Immature natural killer cell (primary cell): ENCODE measurements around the gene PLXDC2. TPM values are rescaled to one million over a fixed set of nuclear protein-coding genes. Genes with fewer than 3 reads are reported as not detected.

Experiments
- DNase-seq, 3 donors: peaks; one replicate each; pipeline ENCODE4 v3.0.0; 2022; ENCODE audit warnings: mixed read lengths in 1 of 3
- H3K27ac Mint-ChIP-seq, 6 donors: one replicate each; pipeline ENCODE4 v1.8.0; 2020; ENCODE audit warnings: mixed read lengths in 6 of 6, mild to moderate bottlenecking in 5 of 6, inconsistent platforms in 4 of 6, moderate library complexity in 3 of 6
- H3K27me3 Mint-ChIP-seq, 3 donors: one replicate each; pipeline ENCODE4 v1.8.0; 2020 to 2021; ENCODE audit warnings: low read depth in 3 of 3, mild to moderate bottlenecking in 3 of 3, mixed read lengths in 3 of 3, moderate library complexity in 3 of 3, inconsistent platforms in 1 of 3
- H3K36me3 Mint-ChIP-seq, 3 donors: one replicate each; pipeline ENCODE4 v1.8.0; 2020; ENCODE audit warnings: mixed read lengths in 3 of 3, inconsistent platforms in 2 of 3, mild to moderate bottlenecking in 2 of 3
- H3K4me1 Mint-ChIP-seq, 2 donors: one replicate each; pipeline ENCODE4 v1.8.0; 2020; ENCODE audit warnings: inconsistent platforms in 2 of 2, mild to moderate bottlenecking in 2 of 2, mixed read lengths in 2 of 2, moderate library complexity in 1 of 2
- H3K4me3 Mint-ChIP-seq, 5 donors: one replicate each; pipeline ENCODE4 v1.8.0; 2020; ENCODE audit warnings: mild to moderate bottlenecking in 5 of 5, mixed read lengths in 5 of 5, inconsistent platforms in 3 of 5, moderate library complexity in 3 of 5
- H3K9me3 Mint-ChIP-seq, 6 donors: one replicate each; pipeline ENCODE4 v1.8.0; 2020; ENCODE audit warnings: mild to moderate bottlenecking in 6 of 6, mixed read lengths in 6 of 6, inconsistent platforms in 4 of 6, moderate library complexity in 3 of 6
- polyA plus RNA-seq, 3 donors: library from polyadenylated mRNA; unstranded; fragments of 300-500 nt; fragmentation: Illumina TruSeq; gene quantifications; one replicate each; pipeline ENCODE4 v1.2.3, GENCODE V29; 2021

Gene PLXDC2
- polyA plus RNA-seq, 3 donors from 2014 or later, result 5.1 to 9.6 (median 9.2) TPM

DNA sequence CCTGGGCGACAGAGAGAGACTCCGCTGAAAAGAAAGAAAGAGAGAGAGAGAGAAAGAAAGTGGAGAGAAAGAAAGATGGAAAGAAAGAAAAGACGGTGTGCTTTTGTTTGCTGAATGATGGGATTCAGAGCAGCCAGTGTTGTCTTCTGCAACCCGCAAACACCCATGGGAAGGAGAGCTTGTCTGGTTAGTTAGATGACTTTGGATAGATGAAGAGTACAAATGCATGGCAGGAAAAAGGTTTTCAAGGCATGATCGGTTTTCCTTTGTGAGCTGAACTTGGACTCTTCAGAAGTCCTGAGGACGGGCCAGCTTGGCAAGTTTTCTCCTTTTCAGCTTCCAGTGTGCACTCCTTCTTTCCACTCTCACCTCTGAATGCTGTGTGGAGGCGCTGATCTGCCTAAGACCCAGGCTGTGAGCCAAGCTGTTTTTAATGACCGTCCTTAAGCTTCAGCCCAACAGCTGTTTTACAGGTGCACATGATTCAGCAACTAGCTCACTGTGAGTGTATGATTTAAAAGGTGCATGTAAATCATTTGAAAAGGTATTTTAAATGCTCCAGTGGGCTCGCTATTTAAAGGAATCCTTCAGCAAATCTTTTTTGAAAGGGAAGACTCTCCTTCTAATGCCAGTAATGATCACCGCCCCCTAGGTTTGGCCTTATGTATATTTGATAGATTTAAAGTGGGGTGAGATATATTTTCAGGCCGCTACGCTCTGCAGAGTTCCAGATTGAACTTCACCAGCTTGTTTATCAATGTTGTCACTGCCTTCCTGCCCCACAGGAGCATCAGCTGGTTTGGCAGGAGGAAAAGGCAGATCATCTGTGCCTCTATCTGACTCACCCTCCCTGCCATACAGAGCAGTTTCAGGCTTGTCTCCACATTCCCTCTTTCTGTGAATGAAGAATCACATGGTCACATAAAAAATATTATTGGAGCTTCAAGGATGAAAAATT, 115.0 kb downstream of the PLXDC2 start:
- peaks cover 0 to 21% of the 10 kb centered on the region in 2 donors for H3K4me1 Mint-ChIP-seq
- H3K27ac Mint-ChIP-seq, result peak overlapping the region in 1 of 6 donors; percentile 76

DNA sequence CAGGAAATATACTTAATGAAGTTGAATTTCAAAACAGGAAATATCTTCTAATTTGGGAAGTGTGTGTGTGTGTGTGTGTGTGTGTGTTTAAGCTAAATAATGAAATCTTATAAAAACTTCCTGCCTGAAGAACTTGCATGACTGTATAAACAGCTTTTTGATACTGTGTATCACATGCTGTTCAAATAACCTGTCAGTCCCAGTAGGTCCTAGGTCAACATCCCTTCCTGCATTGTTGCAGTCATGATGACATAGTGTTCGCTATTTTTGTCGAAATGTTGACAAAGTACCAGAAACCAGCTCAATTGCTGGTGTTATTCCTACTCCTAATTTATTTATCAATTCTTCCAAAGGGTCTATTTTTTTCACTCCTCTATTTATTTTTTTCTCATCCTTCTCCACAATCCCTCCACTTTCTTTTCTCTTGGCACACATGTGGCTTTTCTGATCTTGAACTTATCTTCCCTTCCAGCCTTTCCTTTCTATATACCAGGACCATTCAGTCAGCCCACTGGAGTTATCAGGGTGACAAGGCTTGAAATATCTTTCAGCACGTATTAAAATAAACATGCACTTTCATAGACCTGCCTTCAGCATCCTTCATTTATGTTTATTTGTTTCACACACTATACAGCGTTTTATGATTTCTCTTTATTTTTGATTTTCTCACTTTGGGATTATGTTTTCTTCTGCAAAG, 115.8 kb downstream of the PLXDC2 start:
- DNase-seq, result no peak
- H3K36me3 Mint-ChIP-seq, result peaks cover 0 to 11% (median 0%) of the 10 kb centered on the region in 3 donors
- H3K27me3 Mint-ChIP-seq, result peaks cover 0 to 4% (median 0%) of the 10 kb centered on the region in 3 donors
- no peak overlapping the region for H3K4me3 Mint-ChIP-seq
- no peaks in the 10 kb centered on the region for H3K9me3 Mint-ChIP-seq
- H3K4me1 Mint-ChIP-seq, result peaks cover 0 to 21% of the 10 kb centered on the region in 2 donors
- peak overlapping the region in 1 of 6 donors; percentile 32 for H3K27ac Mint-ChIP-seq

More for the DNA sequence above, 115.0 kb downstream of the PLXDC2 start:
- Mint-ChIP-seq H3K36me3 (peaks cover 0 to 13% (median 0%) of the 10 kb centered on the region in 3 donors), H3K4me3 (no peak overlapping the region), H3K9me3 (no peaks in the 10 kb centered on the region), H3K27me3 (peaks cover 0 to 5% (median 0%) of the 10 kb centered on the region in 3 donors)
- no peak for DNase-seq

DNA sequence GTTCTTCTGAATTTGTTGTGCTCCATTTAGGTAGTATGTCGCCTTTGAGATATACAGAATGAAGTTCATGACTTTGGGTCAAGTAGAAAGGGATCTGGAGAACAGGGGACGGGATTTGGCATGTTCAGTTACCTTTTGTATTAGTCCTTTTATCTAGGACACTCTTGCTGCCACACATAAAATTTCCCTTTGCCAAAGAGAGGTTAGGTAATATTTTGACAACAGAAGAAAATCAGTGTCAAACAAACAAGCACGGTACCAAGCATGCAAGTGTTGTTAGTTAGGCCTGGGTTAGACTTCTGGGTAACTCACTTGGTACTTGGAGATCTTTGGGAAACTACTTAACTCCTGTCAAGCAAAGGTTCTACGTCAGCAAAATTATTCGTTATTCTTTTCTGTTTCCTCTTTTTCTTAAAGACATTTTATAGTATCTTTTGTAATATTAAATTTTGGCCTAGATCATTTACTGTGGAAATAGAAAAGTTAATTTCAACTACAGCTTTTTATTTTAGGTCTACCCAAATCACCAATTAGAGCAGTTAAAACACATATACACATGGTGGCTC, 116.7 kb downstream of the PLXDC2 start:
- peaks cover 0 to 9% (median 0%) of the 10 kb centered on the region in 3 donors for H3K36me3 Mint-ChIP-seq
- H3K27me3 Mint-ChIP-seq, result peaks cover 0 to 2% (median 1%) of the 10 kb centered on the region in 3 donors
- no peak for DNase-seq
- no peak overlapping the region for H3K27ac Mint-ChIP-seq
- no peaks in the 10 kb centered on the region for H3K9me3 Mint-ChIP-seq
- H3K4me1 Mint-ChIP-seq, result peaks cover 0 to 21% of the 10 kb centered on the region in 2 donors
- no peak overlapping the region for H3K4me3 Mint-ChIP-seq

DNA sequence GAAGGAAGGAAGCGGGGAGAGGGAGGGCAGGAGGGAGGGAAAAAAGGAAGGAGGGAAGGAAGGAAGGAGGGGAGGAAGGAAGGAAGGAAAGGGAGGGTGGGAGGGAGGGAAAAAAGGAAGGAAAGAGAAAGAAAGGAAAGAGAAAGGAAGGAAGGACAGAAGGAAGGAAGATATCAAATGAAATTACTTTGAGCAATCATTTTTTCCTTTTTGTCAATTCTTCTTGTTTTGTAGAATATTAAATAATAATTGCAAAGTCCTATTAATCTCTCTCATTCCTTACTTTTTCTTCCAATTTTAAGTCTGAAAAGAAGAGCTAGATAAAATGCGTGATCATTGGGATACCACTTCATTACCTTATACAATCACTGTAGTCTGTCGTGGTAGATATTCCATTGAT, 117.5 kb downstream of the PLXDC2 start:
- H3K9me3 Mint-ChIP-seq, result no peaks in the 10 kb centered on the region
- peaks cover 0 to 9% (median 0%) of the 10 kb centered on the region in 3 donors for H3K36me3 Mint-ChIP-seq
- no peak for DNase-seq
- no peak overlapping the region for H3K27ac Mint-ChIP-seq
- peaks cover 0 to 2% (median 1%) of the 10 kb centered on the region in 3 donors for H3K27me3 Mint-ChIP-seq
- H3K4me1 Mint-ChIP-seq, result peaks cover 0 to 29% of the 10 kb centered on the region in 2 donors
- no peak overlapping the region for H3K4me3 Mint-ChIP-seq

DNA sequence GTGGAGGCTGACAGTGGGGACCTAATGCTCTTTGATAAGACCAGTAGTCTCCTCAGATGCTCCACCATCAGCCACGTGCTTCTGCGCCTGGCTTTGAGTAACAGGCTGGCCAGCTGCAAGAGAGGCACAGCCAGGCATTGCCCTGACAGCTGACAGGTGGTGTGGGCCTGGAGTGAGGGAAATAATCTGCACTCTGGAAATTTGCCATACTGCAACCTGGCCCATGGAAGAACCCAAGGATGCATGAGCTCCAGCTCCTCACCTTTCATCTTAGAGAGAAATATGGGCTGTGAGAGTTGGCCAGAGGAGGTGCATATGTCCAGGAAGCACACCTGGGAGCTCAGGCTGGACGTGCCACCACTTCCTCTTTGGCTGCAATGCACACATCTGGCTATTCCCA, 118.9 kb downstream of the PLXDC2 start:
- Mint-ChIP-seq H3K9me3 (no peaks in the 10 kb centered on the region), H3K4me3 (no peak overlapping the region), H3K36me3 (peaks cover 0 to 9% (median 0%) of the 10 kb centered on the region in 3 donors), H3K4me1 (peaks cover 0 to 27% of the 10 kb centered on the region in 2 donors), H3K27me3 (peaks cover 0 to 1% (median 0%) of the 10 kb centered on the region in 3 donors), H3K27ac (no peak overlapping the region)
- no peak for DNase-seq

DNA sequence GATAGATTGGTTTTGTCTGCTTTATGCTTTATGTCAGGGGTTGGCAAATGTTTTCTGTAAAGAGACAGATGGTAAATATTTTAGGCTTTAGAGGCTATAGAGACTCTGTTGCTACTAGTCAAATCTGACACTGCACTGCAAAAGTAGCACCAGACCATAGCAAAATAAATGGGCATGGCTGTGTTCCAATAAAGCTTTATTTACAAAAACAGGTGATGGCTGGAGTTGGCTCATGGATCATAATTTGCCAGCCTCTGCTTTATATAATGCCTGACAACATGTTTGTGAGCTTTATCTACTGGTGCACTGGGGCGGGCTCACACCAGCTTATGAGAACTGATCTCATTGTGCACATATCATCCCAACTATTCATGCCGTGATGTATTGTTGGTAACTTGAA, 120.1 kb downstream of the PLXDC2 start:
- no peak overlapping the region for H3K4me3 Mint-ChIP-seq
- no peak overlapping the region for H3K27ac Mint-ChIP-seq
- H3K9me3 Mint-ChIP-seq, result no peaks in the 10 kb centered on the region
- H3K27me3 Mint-ChIP-seq, result peaks cover 0 to 1% (median 0%) of the 10 kb centered on the region in 3 donors
- peaks cover 0 to 9% (median 0%) of the 10 kb centered on the region in 3 donors for H3K36me3 Mint-ChIP-seq
- DNase-seq, result no peak
- H3K4me1 Mint-ChIP-seq, result peaks cover 11 to 33% of the 10 kb centered on the region in 2 donors

- no peak overlapping the region for H3K27ac Mint-ChIP-seq
- peaks cover 0 to 1% (median 0%) of the 10 kb centered on the region in 3 donors for H3K27me3 Mint-ChIP-seq
- peaks cover 12 to 25% of the 10 kb centered on the region in 2 donors for H3K4me1 Mint-ChIP-seq
- H3K9me3 Mint-ChIP-seq, result no peaks in the 10 kb centered on the region
- no peak for DNase-seq
- peaks cover 0 to 4% (median 0%) of the 10 kb centered on the region in 3 donors for H3K36me3 Mint-ChIP-seq
- H3K4me3 Mint-ChIP-seq, result no peak overlapping the region
These were observed 121.8 kb downstream of the PLXDC2 start for GRCh38 chr10:19937989-19938388.

- H3K27me3 Mint-ChIP-seq, result peaks cover 0 to 1% (median 0%) of the 10 kb centered on the region in 3 donors
- DNase-seq, result no peak
- no peaks in the 10 kb centered on the region for H3K9me3 Mint-ChIP-seq
- H3K36me3 Mint-ChIP-seq, result peaks cover 0 to 3% (median 0%) of the 10 kb centered on the region in 3 donors
- H3K4me1 Mint-ChIP-seq, result peaks cover 12 to 25% of the 10 kb centered on the region in 2 donors
- no peak overlapping the region for H3K4me3 Mint-ChIP-seq
- no peak overlapping the region for H3K27ac Mint-ChIP-seq
These were observed 125.1 kb downstream of the PLXDC2 start for GRCh38 chr10:19941206-19941880.

DNA sequence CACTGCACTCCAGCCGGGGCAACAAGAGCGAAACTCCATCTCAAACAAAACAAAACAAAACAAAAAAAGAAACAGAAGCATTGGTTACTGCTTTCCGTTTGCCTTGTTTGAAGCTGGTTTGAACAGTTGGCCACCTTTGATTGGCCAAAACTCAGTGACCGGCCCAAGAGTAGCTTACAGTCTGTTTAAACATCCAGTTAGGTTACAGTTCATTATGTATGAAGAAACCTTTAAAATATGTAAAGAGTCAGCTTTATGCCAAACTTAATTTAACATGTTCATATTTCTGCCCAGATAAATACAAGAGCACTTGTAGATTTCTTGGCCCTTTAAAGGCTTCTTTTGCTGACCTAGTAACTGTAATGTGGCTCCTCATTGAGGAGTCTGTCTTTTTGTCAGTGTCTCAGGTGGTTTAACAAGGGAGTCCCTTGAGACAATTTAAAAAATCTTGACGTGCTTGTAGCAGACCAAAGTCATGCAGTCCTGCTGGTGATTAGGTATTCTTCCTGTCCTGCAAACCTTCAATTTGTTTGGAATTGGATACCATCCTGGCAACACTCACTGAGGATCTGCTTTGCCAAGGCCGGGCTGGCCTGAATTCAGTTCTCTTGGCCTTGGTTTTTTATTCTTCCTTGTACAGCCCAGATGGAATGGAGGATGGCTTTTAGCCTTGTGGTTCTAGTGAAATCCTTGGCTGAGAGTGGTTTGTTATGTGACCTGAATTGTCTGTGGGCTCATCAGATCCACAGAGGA, 128.9 kb downstream of the PLXDC2 start:
- H3K36me3 Mint-ChIP-seq, result peaks cover 0 to 3% (median 0%) of the 10 kb centered on the region in 3 donors
- no peaks in the 10 kb centered on the region for H3K27me3 Mint-ChIP-seq
- peaks cover 12 to 16% of the 10 kb centered on the region in 2 donors for H3K4me1 Mint-ChIP-seq
- no peaks in the 10 kb centered on the region for H3K9me3 Mint-ChIP-seq
- no peak for DNase-seq
- no peak overlapping the region for H3K4me3 Mint-ChIP-seq
- H3K27ac Mint-ChIP-seq, result peak overlapping the region in 1 of 6 donors; percentile 7

GRCh38 chr10:19946245-19946644, 130.0 kb downstream of the PLXDC2 start:
- H3K4me1 Mint-ChIP-seq, result peaks cover 2 to 6% of the 10 kb centered on the region in 2 donors
- no peak for DNase-seq
- no peak overlapping the region for H3K27ac Mint-ChIP-seq
- no peak overlapping the region for H3K4me3 Mint-ChIP-seq
- H3K27me3 Mint-ChIP-seq, result no peaks in the 10 kb centered on the region
- no peaks in the 10 kb centered on the region for H3K9me3 Mint-ChIP-seq
- H3K36me3 Mint-ChIP-seq, result peaks cover 0 to 3% (median 0%) of the 10 kb centered on the region in 3 donors

GRCh38 chr10:19946791-19947190, 130.6 kb downstream of the PLXDC2 start:
- H3K4me1 Mint-ChIP-seq, result peaks cover 0 to under 1% of the 10 kb centered on the region in 2 donors
- peaks cover 0 to 3% (median 0%) of the 10 kb centered on the region in 3 donors for H3K36me3 Mint-ChIP-seq
- no peak overlapping the region for H3K27ac Mint-ChIP-seq
- H3K9me3 Mint-ChIP-seq, result no peaks in the 10 kb centered on the region
- H3K27me3 Mint-ChIP-seq, result no peaks in the 10 kb centered on the region
- DNase-seq, result no peak
- H3K4me3 Mint-ChIP-seq, result no peak overlapping the region

GRCh38 chr10:19947215-19947614, 131.0 kb downstream of the PLXDC2 start:
- Mint-ChIP-seq H3K4me1 (no peaks in the 10 kb centered on the region), H3K27ac (no peak overlapping the region), H3K36me3 (peaks cover 0 to 3% (median 0%) of the 10 kb centered on the region in 3 donors), H3K27me3 (no peaks in the 10 kb centered on the region), H3K9me3 (peaks cover 0 to 2% (median 0%) of the 10 kb centered on the region in 6 donors), H3K4me3 (no peak overlapping the region)
- no peak for DNase-seq
